Mononuclear cell (primary cell): ENCODE measurements around the gene GJC3. TPM values are rescaled to one million over a fixed set of nuclear protein-coding genes. Genes with fewer than 3 reads are reported as not detected.
"Not testable (repeated sequence)": the region's sequence is repeated elsewhere in the genome, so short reads cannot be mapped to it uniquely, and the experiment has no call there.

Source experiments
- H3K27me3 ChIP-seq: 2 replicates; pipeline ENCODE4 v1.6.0; 2011; ENCODE audit warnings: low read length, control low read depth; ENCODE audit not compliant: insufficient read depth
- H3K4me1 ChIP-seq: 2 replicates; pipeline ENCODE4 v1.5.1; 2011; ENCODE audit warnings: mild to moderate bottlenecking, low read length, control low read depth; ENCODE audit not compliant: insufficient read depth
- H3K4me3 ChIP-seq: 2 replicates; pipeline ENCODE4 v1.5.1; 2011; ENCODE audit warnings: mild to moderate bottlenecking, low read length, moderate library complexity
- H3K9me3 ChIP-seq: 2 replicates; pipeline ENCODE4 v1.5.1; 2011; ENCODE audit warnings: low read depth, mild to moderate bottlenecking, control low read depth, low read length
- total RNA-seq: library from RNA; depleted of rRNA; stranded (reverse); fragments of >200 nt; gene quantifications from one replicate; pipeline ENCODE4 v1.2.3, GENCODE V29; 2012

Gene GJC3
- total RNA-seq, 1 donor, result 0.63 TPM

DNA sequence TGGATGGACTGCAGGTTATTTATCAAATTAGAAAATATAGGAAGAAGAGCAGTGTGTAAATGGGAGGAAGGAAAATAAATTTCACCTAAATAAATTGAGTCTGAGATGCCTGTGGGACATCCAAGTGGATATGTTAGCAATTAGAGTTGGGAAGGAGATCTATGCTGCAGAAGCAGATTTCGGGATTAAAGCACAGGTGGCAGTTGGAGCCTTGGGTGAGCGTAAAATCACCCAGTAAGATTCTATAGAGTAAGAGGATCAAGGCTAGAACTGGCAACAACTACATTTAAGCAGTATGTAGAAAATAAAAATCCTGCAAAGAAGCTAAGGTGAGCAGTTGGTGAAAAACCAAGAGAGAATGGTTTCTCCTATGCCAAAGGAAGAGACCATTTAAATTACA lies 18.4 kb downstream of the GJC3 start:
- H3K27me3 ChIP-seq, result no peaks in the 10 kb centered on the region
- H3K4me3 ChIP-seq, result no peak overlapping the region
- peaks cover 16% of the 10 kb centered on the region for H3K4me1 ChIP-seq
- H3K9me3 ChIP-seq, result no peaks in the 10 kb centered on the region

GRCh38 chr7:99901581-99901980 lies 27.8 kb downstream of the GJC3 start:
- H3K4me3 ChIP-seq, result no peak overlapping the region
- H3K9me3 ChIP-seq, result no peaks in the 10 kb centered on the region
- H3K4me1 ChIP-seq, result peaks cover 5% of the 10 kb centered on the region
- H3K27me3 ChIP-seq, result no peaks in the 10 kb centered on the region

GRCh38 chr7:99899830-99900519 lies 29.4 kb downstream of the GJC3 start:
- Histone ChIP-seq H3K4me3 (no peak overlapping the region), H3K4me1 (peaks cover 5% of the 10 kb centered on the region), H3K27me3 (no peaks in the 10 kb centered on the region), H3K9me3 (no peaks in the 10 kb centered on the region)

- no peak overlapping the region for H3K4me3 ChIP-seq
- H3K4me1 ChIP-seq, result peaks cover 5% of the 10 kb centered on the region
- H3K9me3 ChIP-seq, result no peaks in the 10 kb centered on the region
- H3K27me3 ChIP-seq, result no peaks in the 10 kb centered on the region
Observed at GRCh38 chr7:99898836-99899235, 30.6 kb downstream of the GJC3 start.

DNA sequence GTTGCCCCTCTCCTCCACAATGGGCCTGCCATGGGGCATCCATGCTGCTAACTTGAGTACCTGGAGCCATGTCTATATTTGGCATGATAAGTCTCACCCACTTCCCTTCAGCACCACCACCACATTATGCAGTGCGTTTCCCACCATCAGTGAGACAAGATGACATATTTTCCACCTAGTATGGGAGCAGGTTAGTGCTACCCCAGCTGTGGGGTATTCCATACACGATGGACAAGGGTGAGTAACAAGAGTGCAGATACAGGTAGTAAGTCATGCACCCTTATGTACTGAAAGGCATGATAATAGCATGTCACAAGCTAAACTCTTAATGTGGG lies 31.4 kb downstream of the GJC3 start:
- peaks cover 5% of the 10 kb centered on the region for H3K4me1 ChIP-seq
- no peaks in the 10 kb centered on the region for H3K9me3 ChIP-seq
- H3K27me3 ChIP-seq, result no peaks in the 10 kb centered on the region

GRCh38 chr7:99897322-99898022 lies 31.9 kb downstream of the GJC3 start:
- Histone ChIP-seq H3K27me3 (no peaks in the 10 kb centered on the region), H3K4me3 (no peak overlapping the region), H3K9me3 (no peaks in the 10 kb centered on the region), H3K4me1 (peaks cover 5% of the 10 kb centered on the region)

More for the DNA sequence above, 31.4 kb downstream of the GJC3 start:
- no peak overlapping the region for H3K4me3 ChIP-seq

GRCh38 chr7:99894738-99895137 lies 34.7 kb downstream of the GJC3 start:
- Histone ChIP-seq H3K4me3 (no peak overlapping the region), H3K4me1 (peaks cover 5% of the 10 kb centered on the region), H3K9me3 (no peaks in the 10 kb centered on the region), H3K27me3 (no peaks in the 10 kb centered on the region)

DNA sequence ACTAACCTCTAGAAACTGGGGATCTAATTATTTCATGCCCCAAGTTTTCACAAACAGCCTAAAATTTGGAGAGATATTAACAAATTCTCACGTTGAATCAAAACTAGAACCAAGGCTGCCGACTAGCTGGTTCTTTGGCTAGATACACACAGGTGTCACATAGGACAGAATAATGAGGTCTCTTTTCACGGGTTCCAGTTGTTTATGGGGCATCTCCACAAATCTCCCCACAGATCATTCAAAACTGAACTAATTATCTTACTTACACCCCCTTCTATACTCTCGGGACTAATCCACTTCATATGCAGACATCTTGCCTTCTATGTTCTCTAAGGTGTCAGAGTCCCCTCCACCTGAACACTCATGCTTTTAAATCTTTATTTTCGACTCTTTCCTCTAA lies 36.1 kb downstream of the GJC3 start:
- Histone ChIP-seq H3K4me1 (peaks cover 5% of the 10 kb centered on the region), H3K4me3 (no peak overlapping the region), H3K9me3 (no peaks in the 10 kb centered on the region), H3K27me3 (no peaks in the 10 kb centered on the region)

- not testable (repeated sequence) for H3K4me1 ChIP-seq, H3K9me3 ChIP-seq, H3K4me3 ChIP-seq, H3K27me3 ChIP-seq
Observed at GRCh38 chr7:99890348-99890747, 39.1 kb downstream of the GJC3 start.

DNA sequence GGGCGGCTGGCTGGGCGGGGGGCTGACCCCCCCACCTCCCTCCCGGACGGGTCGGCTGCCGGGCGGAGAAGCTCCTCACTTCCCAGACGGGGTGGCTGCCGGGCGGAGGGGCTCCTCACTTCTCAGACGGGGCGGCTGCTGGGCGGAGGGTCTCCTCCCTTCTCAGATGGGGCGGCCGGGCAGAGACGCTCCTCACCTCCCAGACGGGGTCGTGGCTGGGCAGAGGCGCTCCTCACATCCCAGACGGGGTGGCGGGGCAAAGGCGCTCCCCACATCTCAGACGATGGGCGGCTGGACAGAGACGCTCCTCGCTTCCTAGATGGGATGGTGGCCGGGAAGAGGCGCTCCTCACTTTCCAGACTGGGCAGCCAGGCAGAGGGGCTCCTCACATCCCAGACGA lies 41.1 kb downstream of the GJC3 start:
- not testable (repeated sequence) for H3K4me3 ChIP-seq, H3K27me3 ChIP-seq, H3K9me3 ChIP-seq, H3K4me1 ChIP-seq

GRCh38 chr7:99881370-99881769 lies 48.0 kb downstream of the GJC3 start:
- H3K4me1 ChIP-seq, result no peaks in the 10 kb centered on the region

GRCh38 chr7:99876933-99877332 lies 52.5 kb downstream of the GJC3 start, which contains the start of gene OR2AE1:
Gene OR2AE1, minus strand, starts transcription at chr7:99877033. Its CDS starts 0 bp downstream, at chr7:99877033.
- Histone ChIP-seq H3K4me1 (no peaks in the 10 kb centered on the region), H3K27me3 (no peaks in the 10 kb centered on the region), H3K9me3 (no peaks in the 10 kb centered on the region), H3K4me3 (no peak within 1 kb of the TSS)

More at GRCh38 chr7:99881370-99881769, 48.0 kb downstream of the GJC3 start:
- H3K27me3 ChIP-seq, result no peaks in the 10 kb centered on the region
- no peaks in the 10 kb centered on the region for H3K9me3 ChIP-seq
- H3K4me3 ChIP-seq, result no peak overlapping the region

DNA sequence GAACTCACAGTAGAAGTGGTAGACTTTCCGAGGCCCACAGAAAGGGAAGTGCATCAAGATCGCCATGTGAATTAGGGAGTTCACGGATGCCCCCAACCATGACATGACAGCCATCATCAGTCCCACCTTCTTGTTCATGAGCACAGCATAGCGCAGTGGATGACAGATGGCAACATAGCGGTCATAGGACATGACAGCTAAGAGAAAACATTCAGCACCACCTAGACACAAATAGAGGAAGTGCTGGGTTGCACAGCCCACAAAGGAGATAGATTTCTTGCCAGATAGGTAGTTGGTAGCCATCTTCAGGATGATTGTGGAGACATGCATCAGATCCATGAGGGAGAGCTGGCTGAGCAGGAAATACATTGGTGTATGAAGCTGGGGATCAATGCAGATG lies 52.9 kb downstream of the GJC3 start:
- Histone ChIP-seq H3K27me3 (no peaks in the 10 kb centered on the region), H3K4me3 (no peak overlapping the region), H3K9me3 (no peaks in the 10 kb centered on the region), H3K4me1 (no peaks in the 10 kb centered on the region)
